ENCODE measurements around the gene TMEM175. TPM values are rescaled to one million over a fixed set of nuclear protein-coding genes. Genes with fewer than 3 reads are reported as not detected.
"Not testable (repeated sequence)": the region's sequence is repeated elsewhere in the genome, so short reads cannot be mapped to it uniquely, and the experiment has no call there.

Gene TMEM175
- total and polyA plus RNA-seq, 2 of the 4 experiments (the other 2 are of a cell fraction): 7.7 to 41.9 TPM

DNA sequence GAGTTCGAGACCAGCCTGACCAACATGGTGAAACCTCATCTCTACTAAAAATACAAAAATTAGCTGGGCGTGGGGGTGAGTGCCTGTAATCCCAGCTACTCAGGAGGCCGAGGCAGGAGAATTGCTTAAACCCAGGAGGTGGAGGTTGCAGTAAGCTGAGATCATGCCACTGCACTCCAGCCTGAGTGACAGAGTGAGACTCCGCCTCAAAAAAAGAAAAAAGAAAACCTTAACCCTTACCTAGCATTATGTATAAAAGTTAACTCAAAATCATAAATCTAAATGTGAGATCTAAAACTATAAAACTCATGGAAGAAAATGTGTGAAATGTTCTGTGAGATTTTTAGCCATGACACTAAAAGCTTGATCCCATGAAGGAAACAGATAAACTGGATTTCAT is 7.2 kb downstream of the TMEM175 start:
- ATAC-seq (ENCODE audit: low read depth); H4K8ac ChIP-seq (ENCODE audit: low read depth in 2 of 2, low read length in 2 of 2); H3K36me3 ChIP-seq (ENCODE audit: control insufficient read depth, insufficient read depth, low read length); DNase-seq; H2AK5ac ChIP-seq (ENCODE audit: low read depth, low read length); dilution Hi-C loops (cut with HindIII; ENCODE audit: low sequenced_read_pairs, unreplicated experiment); H3K4me2 ChIP-seq (ENCODE audit: low read depth, low read length); H2BK15ac ChIP-seq (ENCODE audit: low read depth, low read length); H3K4me3 ChIP-seq (ENCODE audit: insufficient read depth, low read depth, low read length); H3K23ac ChIP-seq (ENCODE audit: low read depth, low read length); H4K5ac ChIP-seq (ENCODE audit: low read depth, low read length); POLR2A ChIA-PET (ENCODE audit: unreplicated experiment); H3K9ac ChIP-seq (ENCODE audit: low read depth, low read length); H3K9me1 ChIP-seq (ENCODE audit: insufficient read depth, low read length); H3K18ac ChIP-seq (ENCODE audit: low read depth, low read length); H3K4ac ChIP-seq (ENCODE audit: low read depth, low read length); H2BK20ac ChIP-seq (ENCODE audit: low read depth, low read length); H3K56ac ChIP-seq (ENCODE audit: extremely low read depth, insufficient read depth, low read length); BruUV-seq (replicated peaks); H3K27ac ChIP-seq (ENCODE audit: insufficient read depth, low read length); H2AFZ ChIP-seq (replicated peaks; ENCODE audit: low read length, poor library complexity); H4K91ac ChIP-seq (ENCODE audit: insufficient read depth, low read depth, low read length); H4K20me1 ChIP-seq (ENCODE audit: insufficient read depth, low read length); CTCF ChIA-PET; H3K14ac ChIP-seq (replicated peaks; ENCODE audit: low read depth, low read length); H3K4me1 ChIP-seq (ENCODE audit: control insufficient read depth, insufficient read depth, low read length); H2BK5ac ChIP-seq (ENCODE audit: low read depth, low read length, poor library complexity, severe bottlenecking); in situ Hi-C loops (cut with MboI; ENCODE audit: low sequenced_read_pairs); H3K9me3 ChIP-seq (ENCODE audit: control insufficient read depth, insufficient read depth, low read length); H3K27me3 ChIP-seq (ENCODE audit: control insufficient read depth, insufficient read depth, low read length); H2AK9ac ChIP-seq (replicated peaks; ENCODE audit: low read depth, low read length, poor library complexity); H2BK120ac ChIP-seq (ENCODE audit: low read depth, low read length); H3K79me1 ChIP-seq (ENCODE audit: low read depth in 1 of 2, low read length in 2 of 2): not testable (repeated sequence)
- no CpG with 5 or more reads among the region's 4 CpGs for WGBS, 2 experiments (ENCODE audit: extremely low coverage in 2 of 2, insufficient read length in 1 of 2)
- intact Hi-C loops (cut with micrococcal nuclease): loop anchor here (10.0 kb wide), 1 partner anchor 155 kb away; no protein-coding TSS in a partner anchor
